ENCODE results near the gene KRTAP6-2. TPM values are rescaled to one million over a fixed set of nuclear protein-coding genes. Genes with fewer than 3 reads are reported as not detected.

The KRTAP6-2 gene, protein sequence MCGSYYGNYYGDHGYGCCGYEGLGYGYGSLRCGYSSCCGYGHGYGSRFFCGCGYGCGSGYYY
- total RNA-seq, result not detected

DNA sequence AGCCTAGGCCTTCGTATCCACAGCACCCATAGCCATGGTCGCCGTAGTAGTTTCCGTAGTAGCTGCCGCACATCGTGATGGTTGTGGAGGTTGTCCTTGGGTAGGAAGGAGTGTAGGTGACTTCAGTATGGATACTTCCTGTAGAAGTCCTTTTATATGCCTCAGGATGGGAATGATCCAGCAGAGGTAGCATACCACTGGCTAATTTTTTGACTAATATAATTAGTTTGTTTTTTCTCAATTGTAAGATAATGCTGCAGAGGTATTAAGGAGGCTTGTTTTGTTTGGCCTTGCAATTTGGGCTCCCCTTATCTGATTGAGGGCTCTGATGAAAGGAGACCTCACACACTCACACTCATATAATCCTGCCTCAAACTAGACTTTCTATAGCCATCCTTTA is at the start of gene KRTAP6-2:
TSS of gene KRTAP6-2 (minus strand) at position 101 of the 400 bp plus-strand sequence. CDS start at position 73, 28 bp downstream.
- no peaks in the 10 kb centered on the region for H3K36me3 ChIP-seq
- H3K4me1 ChIP-seq, result no peaks in the 10 kb centered on the region
- no peaks in the 10 kb centered on the region for H3K27me3 ChIP-seq
- no peak within 1 kb of the TSS for H3K27ac ChIP-seq
- intact Hi-C loops (cut with DNase I), result no loop called here
- TF ChIP-seq POLR2A (IDR thresholded peaks at IDR 0.05), result no peak
- TF ChIP-seq, protein P1, sequence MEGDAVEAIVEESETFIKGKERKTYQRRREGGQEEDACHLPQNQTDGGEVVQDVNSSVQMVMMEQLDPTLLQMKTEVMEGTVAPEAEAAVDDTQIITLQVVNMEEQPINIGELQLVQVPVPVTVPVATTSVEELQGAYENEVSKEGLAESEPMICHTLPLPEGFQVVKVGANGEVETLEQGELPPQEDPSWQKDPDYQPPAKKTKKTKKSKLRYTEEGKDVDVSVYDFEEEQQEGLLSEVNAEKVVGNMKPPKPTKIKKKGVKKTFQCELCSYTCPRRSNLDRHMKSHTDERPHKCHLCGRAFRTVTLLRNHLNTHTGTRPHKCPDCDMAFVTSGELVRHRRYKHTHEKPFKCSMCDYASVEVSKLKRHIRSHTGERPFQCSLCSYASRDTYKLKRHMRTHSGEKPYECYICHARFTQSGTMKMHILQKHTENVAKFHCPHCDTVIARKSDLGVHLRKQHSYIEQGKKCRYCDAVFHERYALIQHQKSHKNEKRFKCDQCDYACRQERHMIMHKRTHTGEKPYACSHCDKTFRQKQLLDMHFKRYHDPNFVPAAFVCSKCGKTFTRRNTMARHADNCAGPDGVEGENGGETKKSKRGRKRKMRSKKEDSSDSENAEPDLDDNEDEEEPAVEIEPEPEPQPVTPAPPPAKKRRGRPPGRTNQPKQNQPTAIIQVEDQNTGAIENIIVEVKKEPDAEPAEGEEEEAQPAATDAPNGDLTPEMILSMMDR (IDR thresholded peaks at IDR 0.05), result no peak
- no peaks in the 10 kb centered on the region for H3K9me3 ChIP-seq
- 97 to 99% methylated on average over 6 of the region's 6 CpGs for WGBS, 2 donors
- no peak for DNase-seq
- no peak within 1 kb of the TSS for H3K4me3 ChIP-seq (replicated peaks in 1 of 3)

DNA sequence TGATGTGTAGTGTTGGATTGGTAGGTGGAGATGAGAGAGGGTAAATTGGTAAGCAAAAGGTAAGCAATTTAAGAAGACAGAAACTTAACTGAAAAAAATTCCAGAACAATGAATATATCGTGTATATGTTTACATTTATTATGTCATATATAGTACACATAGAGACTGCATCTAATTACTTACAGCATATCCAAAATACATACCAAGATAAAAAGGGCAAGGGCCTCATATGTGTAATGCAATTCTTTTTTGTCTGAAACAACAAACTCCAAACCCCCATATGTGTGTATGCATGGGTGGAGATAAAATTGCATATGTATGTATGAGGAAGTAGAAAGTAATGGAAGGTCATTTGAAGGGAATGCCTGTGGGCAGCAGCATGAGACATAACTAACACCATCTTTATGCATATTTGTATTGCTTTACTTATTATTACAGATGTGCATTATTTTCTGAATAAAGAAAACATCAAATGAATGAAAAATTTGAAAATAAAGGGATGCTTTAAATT is 48.3 kb upstream of the KRTAP6-2 start:
- H3K36me3 ChIP-seq, result no peaks in the 10 kb centered on the region
- TF ChIP-seq, protein P1 (IDR thresholded peaks at IDR 0.05), result no peak
- no peak for TF ChIP-seq POLR2A (IDR thresholded peaks at IDR 0.05)
- no peak overlapping the region for H3K27ac ChIP-seq
- intact Hi-C loops (cut with DNase I), result no loop called here
- H3K27me3 ChIP-seq, result no peaks in the 10 kb centered on the region
- 79 to 90% methylated on average over 1 of the region's 1 CpG for WGBS, 2 donors
- no peak for DNase-seq
- no peaks in the 10 kb centered on the region for H3K9me3 ChIP-seq
- H3K4me3 ChIP-seq (replicated peaks in 1 of 3), result no peak overlapping the region
- no peaks in the 10 kb centered on the region for H3K4me1 ChIP-seq

DNA sequence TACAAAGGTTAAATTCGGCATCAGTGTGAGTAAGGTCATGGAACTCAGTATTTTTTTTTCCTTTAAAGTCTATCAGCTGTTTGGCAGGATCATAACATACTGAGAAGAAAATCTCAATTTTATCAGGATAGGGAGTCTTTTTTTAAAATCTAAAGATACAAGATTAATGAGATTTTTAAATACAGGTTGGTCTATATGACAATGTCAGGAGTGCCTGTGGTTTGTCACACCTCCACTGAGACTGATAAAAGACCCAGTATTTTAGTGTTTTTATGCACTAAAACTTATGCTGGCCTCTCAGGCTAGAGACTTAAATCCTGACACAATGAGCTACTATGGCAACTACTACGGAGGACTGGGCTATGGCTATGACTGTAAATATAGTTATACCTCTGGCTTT is 43.9 kb upstream of the KRTAP6-2 start, which contains the start of gene KRTAP20-3:
TSS of gene KRTAP20-3 (plus strand) at position 301 of the 400 bp plus-strand sequence.
- no peaks in the 10 kb centered on the region for H3K27me3 ChIP-seq
- TF ChIP-seq, protein P1 (IDR thresholded peaks at IDR 0.05), result no peak
- no peak for TF ChIP-seq POLR2A (IDR thresholded peaks at IDR 0.05)
- no peaks in the 10 kb centered on the region for H3K9me3 ChIP-seq
- no peaks in the 10 kb centered on the region for H3K36me3 ChIP-seq
- H3K4me1 ChIP-seq, result no peaks in the 10 kb centered on the region
- no peak within 1 kb of the TSS for H3K27ac ChIP-seq
- 85 to 93% methylated on average over 2 of the region's 2 CpGs for WGBS, 2 donors
- intact Hi-C loops (cut with DNase I), result no loop called here
- no peak for DNase-seq
- no peak within 1 kb of the TSS for H3K4me3 ChIP-seq (replicated peaks in 1 of 3)

DNA sequence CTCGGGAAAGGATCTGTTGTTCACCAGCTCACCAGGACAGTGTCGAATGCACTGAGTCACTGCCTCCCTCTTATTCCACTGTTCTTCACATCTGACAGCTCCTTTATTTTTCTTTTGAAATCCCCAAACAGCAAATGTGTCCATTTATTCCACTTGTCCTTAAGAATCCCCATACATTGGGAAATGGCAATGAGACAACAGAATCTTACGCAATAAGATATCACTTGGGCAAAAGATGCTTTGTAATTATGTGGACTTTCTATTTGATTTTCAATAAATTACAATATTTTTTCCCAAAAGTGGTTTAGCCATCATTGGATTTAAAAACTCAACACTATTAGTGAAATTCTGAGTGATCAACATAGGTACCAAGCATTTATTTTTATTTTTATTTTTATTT is 40.0 kb upstream of the KRTAP6-2 start:
- Histone ChIP-seq H3K36me3 (no peaks in the 10 kb centered on the region), H3K9me3 (no peaks in the 10 kb centered on the region), H3K4me3 (replicated peaks in 1 of 3) (no peak overlapping the region), H3K27ac (no peak overlapping the region), H3K4me1 (no peaks in the 10 kb centered on the region), H3K27me3 (no peaks in the 10 kb centered on the region)
- DNase-seq, result no peak
- TF ChIP-seq, protein P1 (IDR thresholded peaks at IDR 0.05), result no peak
- TF ChIP-seq POLR2A (IDR thresholded peaks at IDR 0.05), result no peak
- 85 to 92% methylated on average over 3 of the region's 3 CpGs for WGBS, 2 donors
- intact Hi-C loops (cut with DNase I), result no loop called here

DNA sequence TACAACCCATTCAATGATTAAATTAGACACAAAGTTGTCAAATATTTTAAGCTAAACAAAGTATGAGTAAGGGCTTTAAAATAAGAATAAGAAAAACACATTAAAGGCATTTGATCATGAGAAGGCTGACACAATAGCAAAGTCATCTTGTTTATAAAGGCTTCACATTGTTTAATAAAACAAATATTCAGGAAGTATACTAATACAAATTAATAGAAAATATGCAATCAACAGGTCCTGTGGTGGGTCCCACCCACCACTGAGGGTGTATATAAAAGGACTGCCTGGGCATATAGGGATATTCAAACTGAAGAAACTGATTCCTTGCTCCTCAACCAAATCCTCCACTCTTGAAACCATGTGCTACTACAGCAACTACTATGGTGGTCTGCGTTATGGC is 36.2 kb upstream of the KRTAP6-2 start, which contains the start of gene KRTAP20-2:
TSS of gene KRTAP20-2 (plus strand) at position 301 of the 400 bp plus-strand sequence. CDS start at position 359, 58 bp downstream.
- TF ChIP-seq, protein P1 (IDR thresholded peaks at IDR 0.05), result no peak
- no peak for TF ChIP-seq POLR2A (IDR thresholded peaks at IDR 0.05)
- H3K27ac ChIP-seq, result no peak within 1 kb of the TSS
- H3K4me1 ChIP-seq, result no peaks in the 10 kb centered on the region
- intact Hi-C loops (cut with DNase I), result no loop called here
- no peak for DNase-seq
- H3K36me3 ChIP-seq, result no peaks in the 10 kb centered on the region
- no peaks in the 10 kb centered on the region for H3K27me3 ChIP-seq
- no peaks in the 10 kb centered on the region for H3K9me3 ChIP-seq
- no peak within 1 kb of the TSS for H3K4me3 ChIP-seq (replicated peaks in 1 of 3)
- 90 to 93% methylated on average over 1 of the region's 1 CpG for WGBS, 2 donors

All from thyroid gland (tissue), 4 donors.